NCI-H446 (cell line): ENCODE data around the gene OR5H14.

Experiments used
- DNase-seq, 2 experiments: peaks; one replicate each; lab custom pipeline; 2025; lab: John Stamatoyannopoulos, UW

Gene OR5H14

DNA sequence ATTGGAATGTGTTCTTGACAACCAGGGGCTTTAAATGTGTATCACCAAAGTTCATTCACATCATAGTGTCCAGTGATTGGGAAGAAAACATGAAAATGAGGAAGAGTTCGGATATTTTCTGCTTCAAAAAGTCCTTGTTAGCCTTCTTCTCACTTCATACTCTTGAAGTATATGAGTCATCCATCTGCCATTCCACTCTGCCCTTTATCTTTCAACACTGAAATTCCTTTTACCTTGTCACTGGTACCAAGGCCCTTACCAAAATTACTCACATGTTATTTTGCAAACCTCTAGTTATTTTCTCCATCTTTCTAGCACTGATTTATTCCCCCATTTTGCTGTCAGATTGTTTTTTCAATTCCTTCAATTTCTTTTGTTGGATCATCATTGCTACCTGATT lies 51.7 kb downstream of the OR5H14 start:
- DNase-seq: no peak
